AG10803 (cell line): ENCODE data around the gene KDM4D.
"Not testable (repeated sequence)": the region's sequence is repeated elsewhere in the genome, so short reads cannot be mapped to it uniquely, and the experiment has no call there.

Experiments used
- DNase-seq: peaks from one replicate; pipeline ENCODE4 v3.0.0; 2010; ENCODE audit warnings: low read depth
- H3K4me3 ChIP-seq: 2 replicates; pipeline ENCODE4 v1.5.1; 2011; ENCODE audit warnings: mild to moderate bottlenecking, low read length, control low read depth
- TF ChIP-seq, protein P1 (sequence below): conservative IDR thresholded peaks from 2 replicates; pipeline ENCODE4 v1.5.1; 2011; ENCODE audit warnings: mild to moderate bottlenecking, low read length, control low read depth, inconsistent platforms

KDM4D gene

DNA sequence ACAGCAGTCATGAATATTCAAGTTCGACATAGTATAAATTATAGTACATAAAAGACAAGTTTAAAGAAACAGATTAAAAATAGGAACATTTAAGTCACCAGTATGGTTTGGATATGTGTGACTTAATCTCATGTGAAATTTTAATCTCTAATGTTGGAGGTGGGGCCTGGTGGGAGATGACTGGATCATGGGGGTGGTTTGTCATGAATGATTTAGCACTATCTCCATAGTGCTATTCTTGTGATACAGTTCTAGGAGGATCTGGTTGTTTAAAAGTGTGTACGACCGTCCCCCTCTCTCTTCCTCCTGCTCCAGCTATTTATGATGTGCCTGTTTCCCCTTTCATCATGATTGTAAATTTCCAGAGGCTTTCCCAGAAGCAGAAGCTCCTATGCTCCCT, 54.8 kb downstream of the KDM4D start:
- DNase-seq = no peak
- TF ChIP-seq, protein P1, sequence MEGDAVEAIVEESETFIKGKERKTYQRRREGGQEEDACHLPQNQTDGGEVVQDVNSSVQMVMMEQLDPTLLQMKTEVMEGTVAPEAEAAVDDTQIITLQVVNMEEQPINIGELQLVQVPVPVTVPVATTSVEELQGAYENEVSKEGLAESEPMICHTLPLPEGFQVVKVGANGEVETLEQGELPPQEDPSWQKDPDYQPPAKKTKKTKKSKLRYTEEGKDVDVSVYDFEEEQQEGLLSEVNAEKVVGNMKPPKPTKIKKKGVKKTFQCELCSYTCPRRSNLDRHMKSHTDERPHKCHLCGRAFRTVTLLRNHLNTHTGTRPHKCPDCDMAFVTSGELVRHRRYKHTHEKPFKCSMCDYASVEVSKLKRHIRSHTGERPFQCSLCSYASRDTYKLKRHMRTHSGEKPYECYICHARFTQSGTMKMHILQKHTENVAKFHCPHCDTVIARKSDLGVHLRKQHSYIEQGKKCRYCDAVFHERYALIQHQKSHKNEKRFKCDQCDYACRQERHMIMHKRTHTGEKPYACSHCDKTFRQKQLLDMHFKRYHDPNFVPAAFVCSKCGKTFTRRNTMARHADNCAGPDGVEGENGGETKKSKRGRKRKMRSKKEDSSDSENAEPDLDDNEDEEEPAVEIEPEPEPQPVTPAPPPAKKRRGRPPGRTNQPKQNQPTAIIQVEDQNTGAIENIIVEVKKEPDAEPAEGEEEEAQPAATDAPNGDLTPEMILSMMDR = no peak

DNA sequence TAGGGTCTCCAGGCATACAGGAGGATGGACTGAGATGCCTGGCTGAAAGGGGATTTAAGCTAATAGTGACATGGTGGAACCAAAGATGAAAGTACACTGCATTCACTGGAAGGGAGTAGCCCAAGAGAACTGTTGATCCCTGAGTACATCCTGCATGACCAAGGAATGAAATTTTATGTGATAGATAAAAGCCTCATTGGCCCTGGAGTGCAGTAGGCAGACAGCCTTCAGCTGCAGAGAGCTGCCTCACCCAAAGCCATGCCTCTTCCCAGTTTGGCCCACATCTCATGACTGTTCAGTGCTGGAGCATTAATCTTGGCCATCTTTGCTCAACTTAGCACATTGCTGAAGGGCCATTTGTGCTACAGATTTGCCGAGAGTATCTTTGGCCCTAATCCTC, 59.5 kb downstream of the KDM4D start:
- TF ChIP-seq, protein P1 = no peak

More for the DNA sequence above, 54.8 kb downstream of the KDM4D start:
- no peak overlapping the region for H3K4me3 ChIP-seq

DNA sequence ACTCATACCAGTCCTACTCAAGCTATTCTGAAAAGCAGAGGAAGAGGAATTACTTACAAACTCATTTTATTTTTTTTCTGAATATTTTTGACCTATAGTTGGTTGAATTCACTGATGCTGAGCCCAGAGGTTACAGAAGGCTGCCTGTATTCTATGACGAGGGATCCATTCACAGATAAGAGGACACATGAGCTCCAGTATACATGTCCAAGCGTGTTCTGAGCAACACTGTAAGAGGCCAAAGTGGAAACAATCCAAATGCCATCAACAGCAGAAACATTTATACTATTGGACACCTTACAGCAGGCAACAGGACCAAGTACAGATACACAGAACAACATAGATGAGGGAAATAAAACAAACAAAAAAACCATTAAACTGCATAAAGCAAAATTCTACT, 61.8 kb downstream of the KDM4D start:
- no peak for DNase-seq
- no peak overlapping the region for H3K4me3 ChIP-seq
- TF ChIP-seq, protein P1 = no peak

More for the DNA sequence above, 59.5 kb downstream of the KDM4D start:
- no peak for DNase-seq
- no peak overlapping the region for H3K4me3 ChIP-seq

DNA sequence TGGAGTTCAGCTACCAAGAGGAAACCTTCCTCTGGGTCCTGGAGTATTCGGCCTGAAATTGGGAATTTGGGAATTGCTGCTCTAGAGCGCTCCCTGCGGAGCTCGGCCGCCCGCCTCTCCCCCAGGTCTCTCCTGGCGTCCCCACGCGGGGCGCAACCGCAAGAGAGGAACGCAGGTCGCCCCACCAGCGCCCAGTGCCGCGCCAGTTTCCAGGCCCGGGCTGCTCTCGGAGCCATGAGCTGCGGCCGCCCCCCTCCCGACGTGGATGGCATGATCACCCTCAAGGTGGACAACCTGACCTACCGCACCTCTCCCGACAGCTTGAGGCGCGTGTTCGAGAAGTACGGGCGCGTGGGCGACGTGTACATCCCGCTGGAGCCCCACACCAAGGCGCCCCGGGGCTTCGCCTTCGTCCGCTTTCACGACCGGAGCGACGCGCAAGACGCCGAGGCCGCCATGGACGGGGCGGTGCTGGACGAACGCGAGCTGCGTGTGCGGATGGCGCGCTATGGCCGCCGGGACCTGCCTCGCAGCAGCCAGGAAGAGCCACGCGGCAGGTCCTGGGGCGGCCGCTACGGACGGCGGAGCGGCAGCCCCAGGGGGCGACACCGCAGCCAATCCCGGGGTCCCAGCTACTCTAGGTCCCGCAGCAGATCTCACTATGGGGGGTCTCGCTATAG, 64.0 kb downstream of the KDM4D start:
- not testable (repeated sequence) for DNase-seq
- peak overlapping the region; percentile 33 for H3K4me3 ChIP-seq

DNA sequence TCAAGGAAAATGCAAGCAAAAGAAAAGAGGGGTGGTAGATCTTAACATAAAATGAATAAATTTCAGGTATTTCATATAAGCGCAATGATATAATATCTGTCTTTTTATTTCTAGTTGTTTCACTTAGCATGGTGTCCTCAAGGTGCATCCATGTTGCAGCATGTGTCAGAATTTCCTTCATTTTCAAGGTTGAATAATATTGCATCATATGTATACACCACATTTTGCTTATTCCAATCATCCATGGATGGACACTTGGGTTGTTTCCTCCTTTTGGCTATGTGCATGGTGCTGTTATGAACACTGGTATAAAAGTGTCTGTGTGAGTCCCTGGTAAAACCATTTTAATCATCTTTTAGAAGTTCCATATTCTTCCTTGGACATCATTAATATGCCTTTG, 68.7 kb downstream of the KDM4D start:
- no peak overlapping the region for H3K4me3 ChIP-seq
- TF ChIP-seq, protein P1 = no peak
- no peak for DNase-seq

DNA sequence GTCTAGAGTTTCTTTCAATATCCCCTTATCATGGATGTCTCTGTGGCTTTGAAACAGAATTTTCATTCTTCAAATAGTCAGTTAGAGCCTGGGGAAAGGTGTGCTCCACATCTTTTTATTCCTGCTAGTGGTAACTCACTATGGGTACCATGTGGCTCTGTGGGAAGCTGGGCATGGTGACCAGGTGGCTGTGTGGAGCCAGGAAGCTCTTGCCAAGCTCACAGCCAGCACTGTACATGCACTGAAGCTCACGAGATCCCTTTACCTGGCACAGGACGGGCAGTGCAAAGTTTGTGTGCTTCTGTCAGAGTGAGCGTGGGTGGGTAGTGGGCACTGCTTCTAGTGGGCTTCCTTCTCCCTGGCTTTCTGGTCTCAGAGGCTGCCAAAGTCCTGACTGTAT, 69.4 kb downstream of the KDM4D start:
- no peak for DNase-seq
- no peak overlapping the region for H3K4me3 ChIP-seq

DNA sequence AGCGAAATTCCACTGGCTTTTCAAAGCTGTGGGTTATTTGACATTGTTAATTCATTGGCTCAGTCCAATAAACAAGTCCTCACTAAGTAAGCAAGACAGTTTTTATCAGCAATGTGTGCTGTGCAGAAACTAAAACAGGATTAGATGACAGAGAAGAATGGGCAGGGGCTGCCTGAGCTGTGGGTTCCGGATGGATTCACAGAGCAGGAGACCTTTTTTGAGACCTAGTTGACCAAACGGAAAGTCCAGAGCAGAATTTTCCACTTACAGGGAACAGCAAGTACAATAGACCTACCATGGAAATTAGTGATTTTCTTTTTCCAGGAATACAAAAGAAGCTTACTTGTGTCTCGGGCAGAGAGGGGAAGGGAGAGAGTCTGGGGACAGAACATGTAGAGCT, 70.5 kb downstream of the KDM4D start:
- H3K4me3 ChIP-seq = no peak overlapping the region
- no peak for DNase-seq
- TF ChIP-seq, protein P1 = no peak

More for the DNA sequence above, 69.4 kb downstream of the KDM4D start:
- TF ChIP-seq, protein P1 = no peak
